Breast epithelium (tissue), 3 donors: Measurements from ENCODE around the gene KDM6A.

Source experiments
- CTCF ChIP-seq, 3 donors: fragments of 450-650 bp; IDR thresholded peaks; one replicate each; pipeline ENCODE4 v1.5.1; 2016 to 2017; ENCODE audit warnings: antibody characterized with exemption in 3 of 3, mild to moderate bottlenecking in 3 of 3, moderate library complexity in 3 of 3
- POLR2A ChIP-seq: fragments of 450-650 bp; IDR thresholded peaks from one replicate; pipeline ENCODE4 v1.6.1; 2016; ENCODE audit warnings: antibody characterized with exemption, mild to moderate bottlenecking, moderate library complexity
- POLR2AphosphoS5 ChIP-seq, 3 donors: sonication (generic); formaldehyde crosslinking; IDR thresholded peaks; one replicate each; pipeline ENCODE4 v1.6.1; 2017; ENCODE audit warnings: antibody characterized with exemption in 3 of 3

DNA sequence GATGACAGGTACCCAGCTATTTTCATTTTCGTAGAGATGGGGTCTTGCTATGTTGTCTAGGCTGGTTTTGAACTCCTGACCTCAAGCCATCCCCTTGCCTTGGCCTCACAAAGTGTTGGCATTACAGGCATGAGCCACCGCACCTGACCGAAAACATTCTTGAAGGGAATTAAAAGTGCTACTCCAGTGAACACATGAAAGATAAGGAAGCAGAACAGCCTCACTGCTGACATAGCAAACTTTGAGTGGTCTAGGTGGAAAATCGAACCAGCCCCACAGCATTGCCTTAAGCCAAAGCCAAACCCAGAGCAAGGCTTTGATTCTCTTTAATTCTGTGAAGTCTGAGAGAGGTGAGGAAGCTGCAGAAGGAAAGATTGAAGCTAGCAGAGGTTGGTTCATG is 65.1 kb downstream of the KDM6A start:
- TF ChIP-seq CTCF (IDR thresholded peaks at IDR 0.05) (no peak), POLR2AphosphoS5 (IDR thresholded peaks at IDR 0.05) (no peak), POLR2A (no peak)
